Erythroblast (primary cell): ENCODE results near the gene CLDN11.

ENCODE experiments used
- GATA1 ChIP-seq: IDR thresholded peaks from 2 replicates; pipeline ENCODE4 v1.6.1; 2011; ENCODE audit warnings: low read depth, mild to moderate bottlenecking, control low read depth, low read length, moderate library complexity
- POLR2A ChIP-seq: IDR thresholded peaks from 2 replicates; pipeline ENCODE4 v1.6.1; 2011; ENCODE audit warnings: mild to moderate bottlenecking, low read length

DNA sequence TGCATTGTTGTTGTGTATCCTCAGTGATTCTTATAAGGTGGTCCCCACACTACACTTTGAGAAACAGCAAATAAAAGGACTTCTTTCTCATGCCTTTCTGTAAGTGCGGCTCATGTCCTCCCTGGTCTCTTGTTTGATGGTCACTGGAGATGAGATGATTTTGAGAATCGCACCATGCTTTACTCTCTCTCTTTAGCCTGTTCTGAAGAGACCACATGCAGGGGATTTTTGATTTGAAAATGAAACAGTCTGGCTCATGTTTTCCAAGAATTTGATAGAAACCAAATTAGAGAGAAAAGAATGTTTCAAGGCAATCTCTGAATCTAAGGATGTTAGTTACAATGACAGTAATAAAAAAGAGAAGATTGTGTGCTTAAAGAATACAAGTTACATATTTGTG lies 18.0 kb downstream of the CLDN11 start:
- TF ChIP-seq POLR2A (no peak), GATA1 (no peak)
